Fibroblast of lung (primary cell): ENCODE data around the gene TMEM109. TPM values are rescaled to one million over a fixed set of nuclear protein-coding genes. Genes with fewer than 3 reads are reported as not detected.

Experiments used
- DNase-seq, 2 donors: peaks; one replicate each; pipeline versions ENCODE4 v3.0.0 to v3.0.0-alpha.2; 2010; ENCODE audit warnings: low read depth in 2 of 2
- H2AFZ ChIP-seq: 2 replicates; pipeline ENCODE4 v1.5.1; 2012; ENCODE audit warnings: low read length, control low read depth, inconsistent platforms
- H3K27ac ChIP-seq: 2 replicates; pipeline ENCODE4 v1.5.1; 2011; ENCODE audit warnings: low read length, control low read depth; ENCODE audit not compliant: insufficient read depth
- H3K27me3 ChIP-seq: 2 replicates; pipeline ENCODE4 v1.5.1; 2011; ENCODE audit warnings: mild to moderate bottlenecking, low read length; ENCODE audit not compliant: control insufficient read depth, insufficient read depth
- H3K36me3 ChIP-seq: 2 replicates; pipeline ENCODE4 v1.5.1; 2011; ENCODE audit warnings: low read length; ENCODE audit not compliant: control insufficient read depth, insufficient read depth
- H3K4me1 ChIP-seq: 2 replicates; pipeline ENCODE4 v1.5.1; 2011; ENCODE audit warnings: low read length; ENCODE audit not compliant: control insufficient read depth, insufficient read depth; ENCODE audit errors: extremely low read depth
- H3K4me2 ChIP-seq: 2 replicates; pipeline ENCODE4 v1.5.1; 2011; ENCODE audit warnings: low read length, control low read depth; ENCODE audit not compliant: insufficient read depth; ENCODE audit errors: extremely low read depth
- H3K4me3 ChIP-seq, 4 experiments: fragments of 200-600 bp in 1 of 4; sonication (generic) in 1 of 4; replicated peaks in 1 of 4; 2 replicates each; pipeline ENCODE4 v1.5.1; 2011 to 2016; ENCODE audit warnings: low read length in 4 of 4, low read depth in 3 of 4, mild to moderate bottlenecking in 3 of 4, control low read depth in 2 of 4, inconsistent platforms in 1 of 4, mixed read lengths in 1 of 4; ENCODE audit not compliant: insufficient read depth in 1 of 4; ENCODE audit errors: control extremely low read depth in 1 of 4
- H3K79me2 ChIP-seq: 2 replicates; pipeline ENCODE4 v1.5.1; 2012; ENCODE audit warnings: mild to moderate bottlenecking, low read length, inconsistent platforms; ENCODE audit not compliant: control insufficient read depth, insufficient read depth
- H3K9ac ChIP-seq: 2 replicates; pipeline ENCODE4 v1.5.1; 2011; ENCODE audit warnings: mild to moderate bottlenecking, low read length, control low read depth; ENCODE audit not compliant: insufficient read depth
- H3K9me3 ChIP-seq: 2 replicates; pipeline ENCODE4 v1.5.1; 2012; ENCODE audit warnings: low read depth, low read length; ENCODE audit not compliant: control insufficient read depth, insufficient read depth
- H4K20me1 ChIP-seq: 2 replicates; pipeline ENCODE4 v1.5.1; 2011; ENCODE audit warnings: low read length; ENCODE audit not compliant: control insufficient read depth, insufficient read depth; ENCODE audit errors: extremely low read depth
- EZH2 ChIP-seq: IDR thresholded peaks from 2 replicates; pipeline ENCODE4 v1.5.1; 2012; ENCODE audit warnings: low read length, control low read depth, mild to moderate bottlenecking; ENCODE audit errors: missing control alignments
- polyA plus RNA-seq, 2 donors: library from polyadenylated mRNA; depleted of rRNA in 1 of 2; stranded (reverse) in 1 of 2; unstranded in 1 of 2; fragments of >200 nt; gene quantifications; 2 replicates each; pipeline ENCODE4 v1.2.1, GENCODE V29; 2011 to 2012; ENCODE audit warnings: missing spikeins in 1 of 2
- total RNA-seq: library from RNA; depleted of rRNA; stranded (reverse); fragments of >200 nt; gene quantifications from 2 replicates; pipeline ENCODE4 v1.2.1, GENCODE V29; 2014
- TF ChIP-seq, protein P1 (sequence below), 2 donors: IDR thresholded peaks in 1 of 2; conservative IDR thresholded peaks in 1 of 2; 1 replicate in 1 of 2; 2 replicates in 1 of 2; pipeline ENCODE4 v1.5.1; 2011 to 2012; ENCODE audit warnings: low read length in 2 of 2, control low read depth in 1 of 2, inconsistent platforms in 1 of 2, low read depth in 1 of 2, mild to moderate bottlenecking in 1 of 2

Gene TMEM109
- total and polyA plus RNA-seq, 2 donors (not counting 1 experiment from before 2014, with no cell fraction given) = 21.5 to 34.9 TPM

GRCh38 chr11:60866911-60867870, 46.8 kb upstream of the TMEM109 start, which contains the start of gene ZP1:
Gene ZP1, plus strand, starts transcription at chr11:60867542. Its CDS starts 20 bp downstream, at chr11:60867562.
- peaks cover 10% of the 10 kb centered on the region for H3K4me1 ChIP-seq
- H3K4me2 ChIP-seq = no peak within 1 kb of the TSS
- H2AFZ ChIP-seq = no peak within 1 kb of the TSS
- no peak within 1 kb of the TSS for H3K27ac ChIP-seq
- no peaks in the 10 kb centered on the region for H4K20me1 ChIP-seq
- H3K27me3 ChIP-seq = peaks cover 2% of the 10 kb centered on the region
- no peak for TF ChIP-seq EZH2
- TF ChIP-seq, protein P1, sequence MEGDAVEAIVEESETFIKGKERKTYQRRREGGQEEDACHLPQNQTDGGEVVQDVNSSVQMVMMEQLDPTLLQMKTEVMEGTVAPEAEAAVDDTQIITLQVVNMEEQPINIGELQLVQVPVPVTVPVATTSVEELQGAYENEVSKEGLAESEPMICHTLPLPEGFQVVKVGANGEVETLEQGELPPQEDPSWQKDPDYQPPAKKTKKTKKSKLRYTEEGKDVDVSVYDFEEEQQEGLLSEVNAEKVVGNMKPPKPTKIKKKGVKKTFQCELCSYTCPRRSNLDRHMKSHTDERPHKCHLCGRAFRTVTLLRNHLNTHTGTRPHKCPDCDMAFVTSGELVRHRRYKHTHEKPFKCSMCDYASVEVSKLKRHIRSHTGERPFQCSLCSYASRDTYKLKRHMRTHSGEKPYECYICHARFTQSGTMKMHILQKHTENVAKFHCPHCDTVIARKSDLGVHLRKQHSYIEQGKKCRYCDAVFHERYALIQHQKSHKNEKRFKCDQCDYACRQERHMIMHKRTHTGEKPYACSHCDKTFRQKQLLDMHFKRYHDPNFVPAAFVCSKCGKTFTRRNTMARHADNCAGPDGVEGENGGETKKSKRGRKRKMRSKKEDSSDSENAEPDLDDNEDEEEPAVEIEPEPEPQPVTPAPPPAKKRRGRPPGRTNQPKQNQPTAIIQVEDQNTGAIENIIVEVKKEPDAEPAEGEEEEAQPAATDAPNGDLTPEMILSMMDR (conservative IDR thresholded peaks at IDR 0.05 in 1 of 2, IDR thresholded peaks at IDR 0.05 in 1 of 2; ENCODE audit: low read depth in 1 of 2, low read length in 2 of 2) = no peak
- no peak within 1 kb of the TSS for H3K9ac ChIP-seq
- no peaks in the 10 kb centered on the region for H3K79me2 ChIP-seq
- DNase-seq = no peak
- no peaks in the 10 kb centered on the region for H3K9me3 ChIP-seq
- no peak within 1 kb of the TSS for H3K4me3 ChIP-seq
- H3K36me3 ChIP-seq = no peaks in the 10 kb centered on the region

DNA sequence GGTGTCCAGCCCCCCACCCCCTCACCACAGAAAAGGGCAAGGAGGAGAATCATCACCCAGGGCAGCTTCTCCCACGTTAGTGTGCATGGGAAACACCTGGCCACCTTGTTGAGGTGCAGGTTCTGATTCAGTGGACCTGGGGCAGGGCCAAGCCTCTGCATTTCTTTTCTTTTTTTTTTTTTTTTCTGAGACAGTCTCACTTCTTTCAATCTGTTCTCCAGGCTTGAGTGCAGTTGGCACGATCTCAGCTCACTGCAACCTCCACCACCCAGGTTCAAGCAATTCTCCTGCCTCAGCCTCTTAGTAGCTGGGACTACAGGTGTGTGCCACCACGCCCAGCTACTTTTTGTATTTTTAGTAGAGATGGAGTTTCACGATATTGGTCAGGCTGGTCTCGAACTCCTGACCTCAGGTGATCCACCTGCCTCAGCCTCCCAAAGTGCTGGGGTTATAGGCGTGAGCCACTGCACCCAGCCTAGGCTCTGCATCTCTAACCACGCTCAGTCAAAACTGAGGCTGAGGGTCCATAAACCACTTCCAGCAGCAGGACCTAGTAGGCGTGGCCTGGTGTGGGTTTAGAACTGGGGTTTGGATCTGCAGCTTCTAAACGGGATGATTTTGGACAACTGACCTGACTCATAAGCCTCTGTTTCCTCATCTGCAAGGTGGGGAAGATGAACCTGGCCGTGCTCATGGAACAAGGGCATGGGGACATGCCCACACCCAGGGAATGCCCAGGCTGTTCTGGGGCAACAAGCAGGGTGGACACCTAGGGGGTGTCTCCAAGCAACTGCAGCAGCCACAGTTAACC, 45.9 kb upstream of the TMEM109 start:
- Histone ChIP-seq H3K9me3 (no peaks in the 10 kb centered on the region), H3K36me3 (no peaks in the 10 kb centered on the region), H4K20me1 (no peaks in the 10 kb centered on the region), H3K27ac (no peak overlapping the region), H3K9ac (no peak overlapping the region), H3K79me2 (no peaks in the 10 kb centered on the region), H3K4me2 (no peak overlapping the region), H3K4me1 (peaks cover 19% of the 10 kb centered on the region), H3K27me3 (no peaks in the 10 kb centered on the region), H3K4me3 (no peak overlapping the region), H2AFZ (no peak overlapping the region)
- TF ChIP-seq, protein P1 (conservative IDR thresholded peaks at IDR 0.05 in 1 of 2, IDR thresholded peaks at IDR 0.05 in 1 of 2; ENCODE audit: low read depth in 1 of 2, low read length in 2 of 2) = no peak
- no peak for TF ChIP-seq EZH2
- DNase-seq = no peak
